Renal cortex interstitium (tissue), 11 donors: ENCODE results near the gene PWP2. TPM values are rescaled to one million over a fixed set of nuclear protein-coding genes. Genes with fewer than 3 reads are reported as not detected.
"Not testable (repeated sequence)": the region's sequence is repeated elsewhere in the genome, so short reads cannot be mapped to it uniquely, and the experiment has no call there.

Experiments
- DNase-seq, 11 donors: peaks; one replicate each; pipeline ENCODE4 v3.0.0-alpha.2; 2013; ENCODE audit warnings: low read depth in 9 of 11, low spot score in 4 of 11; ENCODE audit errors: extremely low read depth in 1 of 11
- polyA plus RNA-seq, 3 donors: library from polyadenylated mRNA; unstranded; fragments of 120-200 nt; gene quantifications; one replicate each; pipeline ENCODE4 v1.2.1, GENCODE V29; 2013; ENCODE audit not compliant: insufficient read length in 3 of 3

Gene PWP2
- polyA plus RNA-seq, 3 donors: 3.6 to 14.2 (median 11.6) TPM

- DNase-seq: not testable (repeated sequence)
These were observed 48.2 kb downstream of the PWP2 start for GRCh38 chr21:44155231-44155993.

GRCh38 chr21:44155994-44156380, 48.8 kb downstream of the PWP2 start:
- DNase-seq: not testable (repeated sequence)

- not testable (repeated sequence) for DNase-seq
These were observed 50.4 kb downstream of the PWP2 start for GRCh38 chr21:44157439-44158081.

GRCh38 chr21:44158082-44158468, 50.9 kb downstream of the PWP2 start:
- DNase-seq: not testable (repeated sequence)

- not testable (repeated sequence) for DNase-seq
These were observed 52.4 kb downstream of the PWP2 start for GRCh38 chr21:44159349-44160297.

GRCh38 chr21:44160298-44160672, 53.1 kb downstream of the PWP2 start:
- DNase-seq: not testable (repeated sequence)

- DNase-seq: not testable (repeated sequence)
These were observed 53.6 kb downstream of the PWP2 start for GRCh38 chr21:44160821-44161220.

GRCh38 chr21:44163167-44163653, 56.0 kb downstream of the PWP2 start:
- not testable (repeated sequence) for DNase-seq

GRCh38 chr21:44165933-44166332, 58.7 kb downstream of the PWP2 start:
- not testable (repeated sequence) for DNase-seq

GRCh38 chr21:44167527-44167926, 60.3 kb downstream of the PWP2 start:
- not testable (repeated sequence) for DNase-seq

- not testable (repeated sequence) for DNase-seq
These were observed 63.1 kb downstream of the PWP2 start for GRCh38 chr21:44170326-44170725.

GRCh38 chr21:44170863-44171262, 63.7 kb downstream of the PWP2 start:
- not testable (repeated sequence) for DNase-seq

GRCh38 chr21:44171962-44172572, 64.9 kb downstream of the PWP2 start:
- DNase-seq: not testable (repeated sequence)

- not testable (repeated sequence) for DNase-seq
These were observed 65.5 kb downstream of the PWP2 start for GRCh38 chr21:44172741-44173140.

- DNase-seq: not testable (repeated sequence)
These were observed 68.0 kb downstream of the PWP2 start for GRCh38 chr21:44175189-44175588.

GRCh38 chr21:44176127-44176526, 68.9 kb downstream of the PWP2 start:
- not testable (repeated sequence) for DNase-seq
